ENCODE measurements around the gene FAM120A. TPM values are rescaled to one million over a fixed set of nuclear protein-coding genes. Genes with fewer than 3 reads are reported as not detected.
A peak's percentile ranks its signal among the peaks of the same experiment; 100 is the strongest.

FAM120A gene
- polyA plus RNA-seq, 10 donors: 51.1 to 67.6 (median 62.4) TPM

- DNase-seq: peak; percentile 38 to 82 (median 58)
Observed at GRCh38 chr9:93468763-93469456, 17.4 kb downstream of the FAM120A start.

- no peak for DNase-seq
Observed at GRCh38 chr9:93470391-93470790, 18.9 kb downstream of the FAM120A start.

GRCh38 chr9:93471124-93471523 lies 19.6 kb downstream of the FAM120A start:
- DNase-seq: no peak

GRCh38 chr9:93473411-93473810 lies 21.9 kb downstream of the FAM120A start:
- no peak for DNase-seq

GRCh38 chr9:93475108-93475507 lies 23.6 kb downstream of the FAM120A start:
- DNase-seq: no peak

GRCh38 chr9:93475856-93476255 lies 24.4 kb downstream of the FAM120A start:
- DNase-seq: no peak

- DNase-seq: no peak
Observed at GRCh38 chr9:93476924-93477323, 25.4 kb downstream of the FAM120A start.

GRCh38 chr9:93477397-93477796 lies 25.9 kb downstream of the FAM120A start:
- DNase-seq: no peak

- peak in 2 of 3 donors; percentile 9 to 31 for DNase-seq
Observed at GRCh38 chr9:93479726-93480125, 28.2 kb downstream of the FAM120A start.

GRCh38 chr9:93480262-93480661 lies 28.8 kb downstream of the FAM120A start:
- DNase-seq: no peak

- no peak for DNase-seq
Observed at GRCh38 chr9:93480728-93481324, 29.3 kb downstream of the FAM120A start.

- DNase-seq: no peak
Observed at GRCh38 chr9:93483497-93483896, 32.0 kb downstream of the FAM120A start.

GRCh38 chr9:93486268-93486667 lies 34.8 kb downstream of the FAM120A start:
- no peak for DNase-seq

GRCh38 chr9:93488244-93488643 lies 36.8 kb downstream of the FAM120A start:
- DNase-seq: no peak

- DNase-seq: no peak
Observed at GRCh38 chr9:93491593-93492232, 40.2 kb downstream of the FAM120A start.

- peak in 1 of 3 donors; percentile 14 for DNase-seq
Observed at GRCh38 chr9:93492327-93492726, 40.8 kb downstream of the FAM120A start.

GRCh38 chr9:93493949-93494348 lies 42.5 kb downstream of the FAM120A start:
- no peak for DNase-seq

- DNase-seq: no peak
Observed at GRCh38 chr9:93496285-93496684, 44.8 kb downstream of the FAM120A start.

- no peak for DNase-seq
Observed at GRCh38 chr9:93500571-93501298, 49.2 kb downstream of the FAM120A start.

GRCh38 chr9:93501406-93501805 lies 49.9 kb downstream of the FAM120A start:
- DNase-seq: no peak

- DNase-seq: no peak
Observed at GRCh38 chr9:93503381-93503780, 51.9 kb downstream of the FAM120A start.

GRCh38 chr9:93505541-93506132 lies 54.2 kb downstream of the FAM120A start:
- DNase-seq: no peak
